GM18519 (cell line): ENCODE measurements around the gene JMJD6.
"Not testable (repeated sequence)": the region's sequence is repeated elsewhere in the genome, so short reads cannot be mapped to it uniquely, and the experiment has no call there.

Experiments
- ATAC-seq: cut with Tn5 transposase; IDR thresholded peaks from one replicate; pipeline ENCODE4 v1.9.1; 2021; ENCODE audit warnings: mild to moderate bottlenecking, moderate library complexity; ENCODE audit not compliant: unreplicated experiment, low FRiP score

The JMJD6 gene

GRCh38 chr17:76700617-76701470 is 25.6 kb downstream of the JMJD6 start:
- ATAC-seq, result no peak

- ATAC-seq, result no peak
These were observed 26.2 kb downstream of the JMJD6 start for GRCh38 chr17:76700270-76700616.

DNA sequence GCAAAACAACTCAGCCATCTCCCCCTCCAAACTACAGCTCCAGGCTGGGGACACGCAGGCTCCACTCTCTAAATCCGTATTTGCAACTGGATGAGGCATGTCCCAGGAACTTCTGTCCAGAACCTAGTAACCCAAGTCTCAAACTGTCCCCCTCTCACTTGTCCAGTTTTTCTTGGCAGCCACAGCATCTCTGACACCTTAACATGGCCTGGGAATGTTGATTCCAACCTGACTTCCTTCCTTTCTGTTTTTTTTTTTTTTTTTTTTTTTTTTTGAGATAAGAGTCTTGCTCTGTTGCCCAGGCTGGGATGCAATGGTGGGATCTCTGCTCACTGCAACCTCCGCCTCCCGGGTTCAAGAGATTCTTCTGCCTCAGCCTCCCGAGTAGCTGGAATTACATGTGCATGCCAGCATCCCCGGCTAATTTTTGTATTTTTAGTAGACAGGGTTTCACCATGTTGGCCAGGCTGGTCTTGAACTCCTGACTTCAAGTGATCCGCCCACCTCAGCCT is 27.9 kb downstream of the JMJD6 start:
- ATAC-seq, result not testable (repeated sequence)

DNA sequence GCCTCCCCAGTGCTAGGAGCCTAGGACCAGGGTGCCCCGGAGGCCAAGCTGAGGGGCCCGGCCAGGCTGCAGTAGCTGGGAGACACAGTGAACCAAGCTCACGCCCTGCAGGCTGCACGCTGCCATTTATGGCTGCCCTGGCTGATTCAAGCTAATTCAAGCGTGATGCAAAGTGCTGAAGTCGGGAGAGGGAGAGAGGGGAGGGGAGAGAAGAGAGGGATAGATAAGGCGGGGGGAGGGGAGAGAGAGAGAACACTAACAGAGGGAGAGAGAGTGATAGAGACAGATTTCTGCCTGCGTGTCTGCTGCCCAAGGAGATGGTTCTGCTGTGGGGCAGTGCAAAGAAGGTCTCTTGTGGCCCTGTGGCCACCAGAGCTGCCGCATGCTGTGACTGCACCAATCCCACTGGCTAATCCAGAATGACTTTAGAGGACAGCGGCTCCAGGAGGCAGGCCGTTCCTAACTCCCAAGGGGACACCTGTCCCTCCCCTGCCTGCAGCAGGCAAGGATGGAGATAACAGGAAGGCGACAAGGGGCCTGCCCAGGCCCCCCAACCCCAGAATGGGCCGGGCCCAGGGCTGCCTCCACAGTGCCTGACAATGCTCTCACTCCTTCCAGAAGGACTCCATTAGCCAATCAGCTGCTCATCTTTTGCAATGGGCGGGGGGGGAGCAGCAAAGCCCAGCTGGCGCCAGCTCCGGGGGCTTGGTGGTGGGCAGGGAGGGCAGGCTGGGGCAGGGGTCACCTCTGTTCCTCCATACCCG is 28.5 kb downstream of the JMJD6 start:
- ATAC-seq, result no peak

DNA sequence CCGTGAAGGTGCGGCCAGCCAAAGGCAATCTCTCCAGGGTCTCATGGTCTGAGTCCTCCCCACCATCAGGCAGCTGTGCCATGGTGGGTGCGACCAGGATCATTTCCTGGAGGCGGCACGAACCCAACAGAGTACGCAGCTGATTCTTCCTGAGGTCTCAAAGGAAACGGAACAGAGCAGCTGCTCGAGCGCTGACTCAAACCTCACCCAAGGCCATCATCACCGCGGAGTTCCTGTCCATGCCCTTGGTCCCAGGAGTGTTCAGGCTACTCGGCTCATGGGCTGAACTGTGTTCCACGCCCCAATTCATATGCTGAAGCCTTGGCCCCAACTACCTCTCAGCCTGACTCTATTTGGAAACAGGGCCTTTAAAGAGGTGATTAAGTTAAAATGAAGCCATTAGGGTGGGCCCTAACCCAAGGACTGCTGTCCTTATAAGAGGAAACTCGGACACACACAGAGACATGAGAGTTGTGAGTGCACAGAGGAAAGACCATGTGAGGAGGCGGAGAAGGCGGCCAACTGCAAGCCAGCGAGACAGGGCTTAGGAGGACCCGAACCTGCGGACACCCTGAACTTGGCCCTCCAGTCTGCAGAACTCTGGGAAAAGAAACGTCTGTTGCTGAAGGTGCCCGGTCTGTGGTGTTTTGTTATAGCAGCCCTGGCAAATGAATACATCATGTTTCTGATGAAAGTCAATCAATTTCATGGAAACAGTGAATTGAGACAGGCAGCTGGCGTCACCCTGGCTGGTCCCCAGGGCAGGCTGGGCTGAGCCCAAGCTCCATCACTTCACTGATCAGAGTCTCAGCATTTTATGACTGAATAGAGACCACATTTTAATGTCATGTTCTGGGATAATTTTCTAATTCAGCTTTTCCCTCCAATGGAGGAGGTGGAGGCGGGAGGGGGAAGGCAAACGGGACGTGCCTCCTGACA is 29.4 kb downstream of the JMJD6 start:
- no peak for ATAC-seq

DNA sequence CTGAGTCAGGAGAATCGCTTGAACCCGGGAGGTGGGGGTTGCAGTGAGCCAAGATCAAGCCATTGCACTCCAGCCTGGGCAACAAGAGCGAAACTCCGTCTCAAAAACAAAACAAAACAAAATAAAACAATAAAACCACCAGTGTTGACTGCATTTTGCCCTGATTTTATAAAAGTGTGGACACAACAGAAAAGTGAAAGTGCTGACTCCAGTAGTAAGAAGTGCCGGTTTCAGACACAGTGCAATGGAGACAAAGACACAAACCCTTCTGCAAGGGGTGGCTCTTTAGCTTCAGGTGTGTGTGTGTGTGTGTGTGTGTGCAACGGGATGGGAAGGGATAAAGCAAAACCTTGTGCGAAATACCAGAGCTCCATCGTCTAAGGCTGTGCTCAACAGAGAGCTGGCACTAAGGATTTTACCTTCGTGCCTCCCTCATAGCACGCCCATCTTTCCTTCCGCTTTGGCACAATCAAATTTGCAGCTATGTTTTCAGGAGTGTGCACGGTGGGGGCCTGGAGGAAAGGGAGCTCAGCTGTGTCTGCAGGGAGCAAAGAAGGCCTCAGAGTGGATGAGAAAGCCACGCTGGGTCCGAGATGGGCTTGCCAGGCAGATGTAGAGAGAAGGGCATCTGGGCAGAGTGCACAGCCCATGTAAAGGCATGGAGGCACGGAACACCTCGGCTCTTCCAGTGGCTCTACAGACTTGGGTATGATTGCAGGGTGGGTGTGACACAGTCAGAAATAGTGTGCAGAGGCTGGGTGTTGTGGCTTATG is 31.2 kb downstream of the JMJD6 start:
- no peak for ATAC-seq

- ATAC-seq, result no peak
These were observed 34.8 kb downstream of the JMJD6 start for GRCh38 chr17:76691379-76692191.

- ATAC-seq, result no peak
These were observed 35.7 kb downstream of the JMJD6 start for GRCh38 chr17:76690596-76691280.

GRCh38 chr17:76689859-76690258 is 36.5 kb downstream of the JMJD6 start:
- no peak for ATAC-seq

- no peak for ATAC-seq
These were observed 38.2 kb downstream of the JMJD6 start for GRCh38 chr17:76688165-76688622.

- ATAC-seq, result no peak
These were observed 38.9 kb downstream of the JMJD6 start for GRCh38 chr17:76687298-76688164.

- ATAC-seq, result no peak
These were observed 39.7 kb downstream of the JMJD6 start for GRCh38 chr17:76686538-76687297.

GRCh38 chr17:76685846-76686245 is 40.6 kb downstream of the JMJD6 start:
- ATAC-seq, result no peak

GRCh38 chr17:76685366-76685765 is 41.0 kb downstream of the JMJD6 start:
- ATAC-seq, result no peak

DNA sequence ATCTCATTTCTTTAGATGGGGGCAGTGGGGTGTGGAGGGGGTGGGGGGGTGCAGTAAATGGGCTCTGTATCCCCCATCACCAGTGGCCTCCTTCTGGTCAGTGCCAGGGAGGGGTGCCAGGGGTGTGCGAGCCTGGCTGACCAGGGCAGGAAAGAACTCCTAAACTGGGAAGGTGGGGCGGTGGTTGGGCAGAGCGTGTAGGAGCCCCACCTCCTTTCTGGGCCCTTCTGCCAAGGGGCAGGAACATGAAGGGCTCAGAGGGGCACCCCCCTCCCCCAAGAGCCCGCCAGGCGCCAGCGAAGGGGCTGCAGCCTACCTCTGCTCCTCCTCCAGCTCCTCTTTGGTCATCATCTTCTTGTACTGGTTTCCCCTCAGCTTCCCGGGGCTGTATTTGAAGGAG is 41.6 kb downstream of the JMJD6 start:
- ATAC-seq, result no peak

DNA sequence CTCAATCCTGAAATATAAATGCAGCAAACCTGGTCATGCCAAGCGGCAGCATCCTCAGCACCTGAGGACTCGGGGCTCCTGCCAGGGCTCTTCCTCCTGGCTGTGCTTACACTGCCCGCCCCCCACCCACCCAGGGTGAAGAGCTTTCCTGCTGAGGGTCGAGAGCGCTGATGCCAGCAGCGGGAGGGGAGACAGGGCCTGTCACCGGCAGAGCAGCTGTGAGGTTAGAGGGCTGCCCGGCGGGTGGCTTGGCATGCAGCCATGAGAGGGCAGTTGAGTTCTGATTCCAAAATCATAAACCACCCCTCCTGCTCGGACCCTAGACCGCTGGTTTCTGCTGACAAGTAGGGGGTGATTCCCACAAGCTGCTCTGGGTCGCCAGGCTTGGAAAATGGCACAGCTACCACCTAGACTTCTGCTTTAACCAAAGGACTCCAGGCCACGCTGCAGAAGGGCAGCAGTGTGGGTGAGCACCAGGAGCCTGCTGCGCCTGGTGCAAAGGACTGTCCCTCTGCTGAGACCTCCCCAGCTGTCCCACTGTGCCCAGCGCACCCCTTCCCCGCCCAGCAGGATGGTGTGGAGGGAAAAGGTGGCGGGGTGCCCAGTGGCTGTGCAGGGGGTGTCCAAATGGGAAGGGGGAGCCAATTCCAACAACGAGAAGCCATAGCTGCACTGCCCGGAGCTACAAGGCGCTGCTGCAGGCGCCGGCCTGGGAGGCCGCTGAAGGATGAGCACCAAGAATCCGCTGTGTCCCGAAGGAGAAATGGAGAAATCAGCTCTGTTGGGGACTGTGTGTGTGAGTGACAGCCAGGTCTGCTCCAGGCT is 42.3 kb downstream of the JMJD6 start:
- no peak for ATAC-seq
